Measurements from ENCODE around the gene SRSF6. TPM values are rescaled to one million over a fixed set of nuclear protein-coding genes. Genes with fewer than 3 reads are reported as not detected.

Gene SRSF6
- total RNA-seq, 2 donors from 2014 or later: 42.2 to 90.4 TPM

GRCh38 chr20:43431134-43431519 is 26.6 kb upstream of the SRSF6 start:
- no peaks in the 10 kb centered on the region for H3K36me3 ChIP-seq
- no peaks in the 10 kb centered on the region for H3K9me3 ChIP-seq
- TF ChIP-seq CTCF (IDR thresholded peaks at IDR 0.05): no peak
- H3K27ac ChIP-seq: no peak overlapping the region
- H3K4me1 ChIP-seq (ENCODE audit: control insufficient read depth in 1 of 2, low read depth in 2 of 2): no peaks in the 10 kb centered on the region
- no peak overlapping the region for H3K4me3 ChIP-seq
- ATAC-seq (ENCODE audit: insufficient number of reproducible peaks, low FRiP score, low read depth): no peak
- H3K27me3 ChIP-seq (replicated peaks; ENCODE audit: insufficient read depth): no peaks in the 10 kb centered on the region
- DNase-seq (ENCODE audit: low spot score): no peak

GRCh38 chr20:43432498-43432897 is 25.2 kb upstream of the SRSF6 start:
- TF ChIP-seq CTCF (IDR thresholded peaks at IDR 0.05): no peak
- DNase-seq (ENCODE audit: low spot score): no peak

GRCh38 chr20:43433250-43433854 is 24.3 kb upstream of the SRSF6 start:
- Histone ChIP-seq H3K4me1 (ENCODE audit: control insufficient read depth in 1 of 2, low read depth in 2 of 2) (no peaks in the 10 kb centered on the region), H3K27me3 (replicated peaks; ENCODE audit: insufficient read depth) (no peaks in the 10 kb centered on the region), H3K36me3 (no peaks in the 10 kb centered on the region), H3K4me3 (no peak overlapping the region), H3K9me3 (no peaks in the 10 kb centered on the region), H3K27ac (no peak overlapping the region)
- ATAC-seq (ENCODE audit: insufficient number of reproducible peaks, low FRiP score, low read depth) (no peak), DNase-seq (ENCODE audit: low spot score) (no peak)
- no peak for TF ChIP-seq CTCF (IDR thresholded peaks at IDR 0.05)

More at GRCh38 chr20:43432498-43432897, 25.2 kb upstream of the SRSF6 start:
- Histone ChIP-seq H3K9me3 (no peaks in the 10 kb centered on the region), H3K4me3 (no peak overlapping the region), H3K27ac (no peak overlapping the region), H3K36me3 (no peaks in the 10 kb centered on the region), H3K4me1 (ENCODE audit: control insufficient read depth in 1 of 2, low read depth in 2 of 2) (no peaks in the 10 kb centered on the region), H3K27me3 (replicated peaks; ENCODE audit: insufficient read depth) (no peaks in the 10 kb centered on the region)
- ATAC-seq (ENCODE audit: insufficient number of reproducible peaks, low FRiP score, low read depth): no peak

- Histone ChIP-seq H3K4me1 (ENCODE audit: control insufficient read depth in 1 of 2, low read depth in 2 of 2) (no peaks in the 10 kb centered on the region), H3K36me3 (no peaks in the 10 kb centered on the region), H3K4me3 (no peak overlapping the region), H3K9me3 (no peaks in the 10 kb centered on the region), H3K27me3 (replicated peaks; ENCODE audit: insufficient read depth) (no peaks in the 10 kb centered on the region), H3K27ac (no peak overlapping the region)
- no peak for TF ChIP-seq CTCF (IDR thresholded peaks at IDR 0.05)
- ATAC-seq (ENCODE audit: insufficient number of reproducible peaks, low FRiP score, low read depth) (no peak), DNase-seq (ENCODE audit: low spot score) (no peak)
Observed at GRCh38 chr20:43434565-43434964, 23.1 kb upstream of the SRSF6 start.

- TF ChIP-seq CTCF (IDR thresholded peaks at IDR 0.05): no peak
- no peak for ATAC-seq (ENCODE audit: insufficient number of reproducible peaks, low FRiP score, low read depth)
- Histone ChIP-seq H3K4me1 (ENCODE audit: control insufficient read depth in 1 of 2, low read depth in 2 of 2) (no peaks in the 10 kb centered on the region), H3K27me3 (replicated peaks; ENCODE audit: insufficient read depth) (no peaks in the 10 kb centered on the region), H3K36me3 (no peaks in the 10 kb centered on the region), H3K27ac (no peak overlapping the region), H3K4me3 (no peak overlapping the region), H3K9me3 (no peaks in the 10 kb centered on the region)
- no peak for DNase-seq (ENCODE audit: low spot score)
Observed at GRCh38 chr20:43438578-43439316, 18.9 kb upstream of the SRSF6 start.

Measured in thoracic aorta (tissue), 2 donors.